ENCODE data around the gene PPP1R13B. TPM values are rescaled to one million over a fixed set of nuclear protein-coding genes. Genes with fewer than 3 reads are reported as not detected.

Gene PPP1R13B
- total RNA-seq, 1 donor = 7.3 TPM

DNA sequence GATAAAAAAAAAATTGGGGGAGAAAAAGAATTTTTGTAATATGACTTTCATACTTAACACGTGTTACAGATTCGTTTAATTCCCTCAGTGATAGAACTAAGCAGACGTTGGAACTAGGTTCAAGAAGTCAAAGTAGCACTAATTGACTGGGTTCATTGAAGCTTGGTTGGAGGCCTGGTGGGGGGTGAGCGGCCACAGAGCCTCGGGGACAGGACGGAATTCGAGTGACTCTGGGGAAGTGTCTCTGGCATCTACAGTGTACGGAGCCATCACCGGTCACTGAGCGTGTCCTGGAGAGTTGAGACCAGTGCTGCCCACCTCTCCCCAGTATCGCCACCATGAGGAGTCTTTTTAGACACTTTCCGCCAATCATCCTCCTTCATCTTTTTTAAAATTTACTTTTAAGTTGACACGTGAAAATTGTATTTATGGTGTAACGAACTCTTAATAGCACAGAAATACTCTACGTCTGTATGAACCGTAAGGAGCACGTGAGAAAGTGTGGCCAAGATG, 130.4 kb downstream of the PPP1R13B start:
- DNase-seq (ENCODE audit: low read depth) = no peak

DNA sequence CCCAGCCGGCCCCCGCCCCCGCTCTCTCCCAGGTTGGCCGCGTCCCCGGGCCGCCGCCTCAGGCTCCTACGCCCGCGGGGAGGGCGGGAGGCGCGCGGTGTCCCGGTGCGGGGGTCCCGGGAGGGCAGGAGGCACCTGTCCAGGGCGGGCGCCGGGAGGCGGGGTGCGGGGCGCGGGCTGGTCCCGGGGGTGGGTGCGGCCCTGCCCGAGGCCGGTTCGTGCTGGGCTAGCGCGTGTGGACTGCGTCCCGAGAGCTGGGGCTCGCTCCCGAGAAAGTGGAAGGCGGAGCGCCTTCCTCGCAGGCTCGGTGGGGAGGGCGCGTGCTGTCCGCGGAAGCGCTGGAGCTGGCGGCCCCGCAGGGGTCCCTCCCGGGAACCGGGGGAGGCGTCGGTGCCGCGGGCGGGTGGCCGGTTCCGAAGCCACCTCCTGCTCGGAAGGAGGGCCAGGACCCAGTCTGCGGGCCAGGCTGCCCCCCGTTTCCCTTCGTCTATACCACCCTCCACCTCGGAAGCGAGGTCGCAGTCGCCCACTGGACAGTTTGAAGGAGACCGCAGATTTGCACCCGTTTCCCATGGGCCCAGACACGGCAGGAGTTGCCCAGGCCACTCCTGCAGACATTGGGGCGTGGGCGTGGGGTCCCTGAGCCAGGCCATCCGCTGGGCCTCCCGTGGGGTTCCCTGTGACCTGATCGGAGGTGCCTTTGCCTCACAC, 131.1 kb downstream of the PPP1R13B start:
- no peak for DNase-seq (ENCODE audit: low read depth)
- TF ChIP-seq, protein P1, sequence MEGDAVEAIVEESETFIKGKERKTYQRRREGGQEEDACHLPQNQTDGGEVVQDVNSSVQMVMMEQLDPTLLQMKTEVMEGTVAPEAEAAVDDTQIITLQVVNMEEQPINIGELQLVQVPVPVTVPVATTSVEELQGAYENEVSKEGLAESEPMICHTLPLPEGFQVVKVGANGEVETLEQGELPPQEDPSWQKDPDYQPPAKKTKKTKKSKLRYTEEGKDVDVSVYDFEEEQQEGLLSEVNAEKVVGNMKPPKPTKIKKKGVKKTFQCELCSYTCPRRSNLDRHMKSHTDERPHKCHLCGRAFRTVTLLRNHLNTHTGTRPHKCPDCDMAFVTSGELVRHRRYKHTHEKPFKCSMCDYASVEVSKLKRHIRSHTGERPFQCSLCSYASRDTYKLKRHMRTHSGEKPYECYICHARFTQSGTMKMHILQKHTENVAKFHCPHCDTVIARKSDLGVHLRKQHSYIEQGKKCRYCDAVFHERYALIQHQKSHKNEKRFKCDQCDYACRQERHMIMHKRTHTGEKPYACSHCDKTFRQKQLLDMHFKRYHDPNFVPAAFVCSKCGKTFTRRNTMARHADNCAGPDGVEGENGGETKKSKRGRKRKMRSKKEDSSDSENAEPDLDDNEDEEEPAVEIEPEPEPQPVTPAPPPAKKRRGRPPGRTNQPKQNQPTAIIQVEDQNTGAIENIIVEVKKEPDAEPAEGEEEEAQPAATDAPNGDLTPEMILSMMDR (IDR thresholded peaks at IDR 0.05; ENCODE audit: insufficient read depth, low read depth, low read length) = no peak

More for the DNA sequence above, 130.4 kb downstream of the PPP1R13B start:
- peak overlapping the region; percentile 73 for H3K4me3 ChIP-seq (ENCODE audit: low read depth, low read length)
- TF ChIP-seq, protein P1 (IDR thresholded peaks at IDR 0.05; ENCODE audit: insufficient read depth, low read depth, low read length) = no peak

DNA sequence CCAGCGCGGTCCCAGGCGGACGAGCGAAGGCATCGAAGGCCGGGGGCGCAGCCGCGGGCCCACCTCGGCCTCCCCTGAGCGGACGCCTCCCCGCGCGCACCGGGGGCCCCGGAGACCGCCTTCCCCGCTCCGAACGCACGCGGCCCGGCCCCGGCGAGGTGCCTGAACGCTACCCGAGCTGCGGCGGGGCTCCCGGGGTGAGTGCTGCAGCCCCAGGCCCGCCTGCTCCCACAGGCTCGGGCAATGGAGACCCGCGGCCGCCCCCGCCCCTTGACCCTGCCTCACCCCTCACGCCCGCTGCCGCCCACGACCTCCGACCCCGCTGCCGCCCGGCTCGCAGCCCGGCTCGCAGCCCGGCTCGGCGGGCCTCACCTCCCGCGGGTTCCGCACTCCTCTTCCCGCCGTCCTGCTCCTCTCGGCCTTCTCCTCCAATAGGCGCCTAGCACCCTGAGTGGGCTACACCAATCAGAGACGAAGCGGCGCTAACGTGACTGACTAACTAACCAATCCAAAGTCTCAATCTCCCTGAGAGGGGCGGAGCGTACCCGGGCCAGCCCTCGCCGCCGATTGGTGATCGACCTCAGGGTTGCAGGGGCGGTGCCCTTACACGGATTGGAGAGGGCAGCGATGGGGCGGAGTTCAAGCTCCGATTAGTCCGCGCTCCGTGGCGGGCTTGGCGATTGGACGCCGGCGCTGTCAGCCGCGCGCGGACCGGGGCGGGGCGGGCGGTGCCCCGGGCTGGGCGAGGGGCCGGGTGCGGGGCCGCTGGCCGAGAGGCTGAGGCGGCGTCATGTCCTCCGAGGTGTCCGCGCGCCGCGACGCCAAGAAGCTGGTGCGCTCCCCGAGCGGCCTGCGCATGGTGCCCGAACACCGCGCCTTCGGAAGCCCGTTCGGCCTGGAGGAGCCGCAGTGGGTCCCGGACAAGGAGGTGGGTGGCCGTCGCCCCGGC, 132.0 kb downstream of the PPP1R13B start, which contains the start of the genes XRCC3 and ZFYVE21:
TSS of gene XRCC3 (minus strand) at position 400 of the 949 bp plus-strand sequence. CDS start 4,364 bp downstream, outside the sequence.
TSS of gene ZFYVE21 (plus strand) at position 759 of the 949 bp plus-strand sequence. CDS start at position 791, 32 bp downstream.
- H3K4me3 ChIP-seq (ENCODE audit: low read depth, low read length) = peak within 1 kb of the TSS; percentile 73
- peak; percentile 100 for DNase-seq (ENCODE audit: low read depth)
- TF ChIP-seq, protein P1 (IDR thresholded peaks at IDR 0.05; ENCODE audit: insufficient read depth, low read depth, low read length) = no peak

More for the DNA sequence above, 131.1 kb downstream of the PPP1R13B start:
- H3K4me3 ChIP-seq (ENCODE audit: low read depth, low read length) = peak overlapping the region; percentile 73

DNA sequence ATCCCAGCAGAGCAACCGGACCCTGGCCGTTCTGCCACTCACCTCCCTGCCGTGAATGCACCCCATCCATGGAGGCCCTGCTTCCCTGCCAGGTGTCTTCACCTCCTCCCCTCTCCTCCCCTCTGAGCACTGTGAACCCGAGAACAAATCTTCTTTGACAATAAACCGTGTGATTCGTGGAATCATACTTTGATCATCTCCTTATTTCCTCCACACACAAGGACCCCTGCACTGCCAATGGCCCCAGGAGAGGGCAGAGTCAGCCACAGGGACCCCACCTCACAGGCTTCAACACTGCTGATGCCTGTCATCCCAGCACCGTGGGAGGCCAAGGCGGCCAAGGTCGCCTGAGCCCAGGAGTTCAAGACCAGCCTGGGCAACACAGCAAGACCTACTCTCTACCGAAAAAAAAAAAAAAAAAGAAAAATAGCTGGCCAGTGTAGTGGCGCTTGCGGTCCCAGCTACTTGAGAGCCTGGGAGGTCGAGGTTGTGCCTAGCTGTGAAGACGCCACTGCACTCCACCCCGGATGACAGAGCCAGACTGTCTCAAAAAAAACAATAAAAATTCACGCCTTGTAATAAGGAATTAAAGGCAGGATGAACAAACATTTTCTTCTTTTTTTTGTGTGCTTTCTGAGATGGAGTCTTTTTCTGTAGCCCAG, 133.2 kb downstream of the PPP1R13B start:
- TF ChIP-seq, protein P1 (IDR thresholded peaks at IDR 0.05; ENCODE audit: insufficient read depth, low read depth, low read length) = no peak
- no peak for DNase-seq (ENCODE audit: low read depth)
- H3K4me3 ChIP-seq (ENCODE audit: low read depth, low read length) = peak overlapping the region; percentile 60

- TF ChIP-seq, protein P1 (IDR thresholded peaks at IDR 0.05; ENCODE audit: insufficient read depth, low read depth, low read length) = no peak
- no peak overlapping the region for H3K4me3 ChIP-seq (ENCODE audit: low read depth, low read length)
- no peak for DNase-seq (ENCODE audit: low read depth)
Measured at GRCh38 chr14:103713304-103714062, 133.9 kb downstream of the PPP1R13B start.
